OCI-LY7 (cell line): ENCODE results near the gene COQ9. TPM values are rescaled to one million over a fixed set of nuclear protein-coding genes. Genes with fewer than 3 reads are reported as not detected.

Experiments used
- BruUV-seq: library from RNA; stranded (reverse); fragments of 400-500 nt; replicated peaks from 2 replicates; lab custom pipeline; 2021; lab: Mats Ljungman, UMichigan
- CTCF ChIA-PET: fragments of 300-600 bp; sonication (Branson Sonifier 250); formaldehyde crosslinking; loops from one replicate; lab custom pipeline; 2022; ENCODE audit warnings: antibody characterized with exemption; ENCODE audit not compliant: unreplicated experiment; lab: Charles Lee
- POLR2A ChIA-PET: fragments of 300-600 bp; sonication (Branson Sonifier 250); formaldehyde crosslinking; loops from one replicate; lab custom pipeline; 2022; ENCODE audit warnings: antibody characterized with exemption; lab: Charles Lee
- DNase-seq: peaks from one replicate; pipeline ENCODE4 v3.0.0-alpha.2; 2015; ENCODE audit warnings: low spot score
- H2AFZ ChIP-seq: fragments of 200-600 bp; sonication (generic), shearing (Covaris generic); 2 replicates; pipeline ENCODE4 v1.6.1; 2014; ENCODE audit warnings: mild to moderate bottlenecking, antibody characterized with exemption, low read length, moderate library complexity
- H3K27ac ChIP-seq: fragments of 200-600 bp; sonication (generic); 2 replicates; pipeline ENCODE4 v1.5.1; 2014; ENCODE audit warnings: mixed run types, low read depth, mild to moderate bottlenecking, moderate library complexity, low read length, inconsistent platforms; ENCODE audit not compliant: poor library complexity, severe bottlenecking
- H3K36me3 ChIP-seq: fragments of 200-600 bp; sonication (generic); 2 replicates; pipeline ENCODE4 v1.6.1; 2014; ENCODE audit warnings: mild to moderate bottlenecking, antibody characterized with exemption, low read length, moderate library complexity, mixed read lengths; ENCODE audit not compliant: insufficient read depth
- H3K4me1 ChIP-seq: fragments of 200-600 bp; sonication (generic); 2 replicates; pipeline ENCODE4 v1.5.1; 2014; ENCODE audit warnings: mild to moderate bottlenecking, low read length; ENCODE audit not compliant: insufficient read depth, poor library complexity, severe bottlenecking
- H3K4me2 ChIP-seq: fragments of 200-600 bp; sonication (generic); 2 replicates; pipeline ENCODE4 v1.6.1; 2014; ENCODE audit warnings: mild to moderate bottlenecking, low read length
- H3K4me3 ChIP-seq: fragments of 200-600 bp; sonication (generic); 2 replicates; pipeline ENCODE4 v1.5.1; 2014; ENCODE audit warnings: mild to moderate bottlenecking, low read depth, low read length; ENCODE audit not compliant: poor library complexity, severe bottlenecking
- H3K79me2 ChIP-seq: fragments of 200-600 bp; sonication (generic); 2 replicates; pipeline ENCODE4 v1.6.1; 2016; ENCODE audit warnings: low read depth, mild to moderate bottlenecking, low read length, moderate library complexity, mixed read lengths; ENCODE audit not compliant: insufficient read depth
- H3K9me2 ChIP-seq: fragments of 200-600 bp; sonication (generic); 2 replicates; pipeline ENCODE4 v1.6.1; 2016; ENCODE audit warnings: mild to moderate bottlenecking, low read length, mixed read lengths; ENCODE audit not compliant: insufficient read depth
- H3K9me3 ChIP-seq: fragments of 200-600 bp; sonication (generic); 2 replicates; pipeline ENCODE4 v1.6.1; 2014; ENCODE audit warnings: mild to moderate bottlenecking, mixed run types, low read length, mixed read lengths
- H4K20me1 ChIP-seq: fragments of 200-600 bp; sonication (generic); 2 replicates; pipeline ENCODE4 v1.6.1; 2014; ENCODE audit warnings: mild to moderate bottlenecking, antibody characterized with exemption, low read length, moderate library complexity, mixed read lengths; ENCODE audit not compliant: insufficient read depth
- EZH2phosphoT487 ChIP-seq: fragments of 200-600 bp; sonication (generic); IDR thresholded peaks from 2 replicates; pipeline ENCODE4 v1.6.1; 2018; ENCODE audit warnings: low read depth, borderline replicate concordance, mild to moderate bottlenecking, mixed run types, antibody characterized with exemption, low read length, moderate library complexity, mixed read lengths
- intact Hi-C: fragments of 100-400 bp; cut with micrococcal nuclease; formaldehyde crosslinking; loops from one replicate; pipeline ENCODE4 v1.10.0; 2022; ENCODE audit not compliant: unreplicated experiment
- total RNA-seq, 2 experiments: library from RNA; depleted of rRNA in 1 of 2; stranded (reverse); fragments of >200 nt in 1 of 2; shearing (Covaris generic) in 1 of 2; gene quantifications; 2 replicates each; pipeline ENCODE4 v1.2.3, GENCODE V29; 2014 to 2022
- TF ChIP-seq, protein P1 (sequence below): fragments of 200-600 bp; sonication (generic); conservative IDR thresholded peaks from 2 replicates; pipeline ENCODE4 v1.5.1; 2014; ENCODE audit warnings: mild to moderate bottlenecking, antibody characterized with exemption, low read length, moderate library complexity, mixed read lengths

The COQ9 gene
- total RNA-seq, 2 experiments from 2014 or later: 30.5 to 45.2 TPM

GRCh38 chr16:57474671-57475661 lies 27.7 kb downstream of the COQ9 start:
- POLR2A ChIA-PET: interaction anchor here (1.1 kb wide), 1 partner anchor 13 kb away, joined by 3 read pairs; the partner anchor contains the start of gene POLR2C
- H3K9me3 ChIP-seq: no peaks in the 10 kb centered on the region
- no peaks in the 10 kb centered on the region for H3K9me2 ChIP-seq
- no peak overlapping the region for H3K27ac ChIP-seq
- CTCF ChIA-PET: no interaction called here
- peaks cover 26% of the 10 kb centered on the region for H3K36me3 ChIP-seq
- no peak overlapping the region for H2AFZ ChIP-seq
- H3K4me1 ChIP-seq: peaks cover 31% of the 10 kb centered on the region
- no peaks in the 10 kb centered on the region for H3K79me2 ChIP-seq
- DNase-seq: no peak
- no peaks in the 10 kb centered on the region for H4K20me1 ChIP-seq
- no peak overlapping the region for H3K4me3 ChIP-seq
- intact Hi-C loops: loop anchor here (5.0 kb wide), 1 partner anchor 42 kb away; no protein-coding TSS in a partner anchor
- TF ChIP-seq EZH2phosphoT487: no peak
- peak overlapping the region; percentile 36; the same call in 1 of the 2 replicates for H3K4me2 ChIP-seq
- no TSS peak for BruUV-seq

- H3K9me3 ChIP-seq: no peaks in the 10 kb centered on the region
- peak overlapping the region; percentile 18 for H3K4me3 ChIP-seq
- no peaks in the 10 kb centered on the region for H3K79me2 ChIP-seq
- H3K9me2 ChIP-seq: no peaks in the 10 kb centered on the region
- POLR2A ChIA-PET: interaction anchor here (1.1 kb wide), 1 partner anchor 13 kb away, joined by 3 read pairs; the partner anchor contains the start of gene POLR2C
- peak overlapping the region; percentile 19; the same call in 1 of the 2 replicates for H2AFZ ChIP-seq
- no peak overlapping the region for H3K27ac ChIP-seq
- H3K4me2 ChIP-seq: peak overlapping the region; percentile 36
- peaks cover 18% of the 10 kb centered on the region for H3K36me3 ChIP-seq
- DNase-seq: peak; percentile 80
- no peak for TF ChIP-seq EZH2phosphoT487
- TF ChIP-seq, protein P1, sequence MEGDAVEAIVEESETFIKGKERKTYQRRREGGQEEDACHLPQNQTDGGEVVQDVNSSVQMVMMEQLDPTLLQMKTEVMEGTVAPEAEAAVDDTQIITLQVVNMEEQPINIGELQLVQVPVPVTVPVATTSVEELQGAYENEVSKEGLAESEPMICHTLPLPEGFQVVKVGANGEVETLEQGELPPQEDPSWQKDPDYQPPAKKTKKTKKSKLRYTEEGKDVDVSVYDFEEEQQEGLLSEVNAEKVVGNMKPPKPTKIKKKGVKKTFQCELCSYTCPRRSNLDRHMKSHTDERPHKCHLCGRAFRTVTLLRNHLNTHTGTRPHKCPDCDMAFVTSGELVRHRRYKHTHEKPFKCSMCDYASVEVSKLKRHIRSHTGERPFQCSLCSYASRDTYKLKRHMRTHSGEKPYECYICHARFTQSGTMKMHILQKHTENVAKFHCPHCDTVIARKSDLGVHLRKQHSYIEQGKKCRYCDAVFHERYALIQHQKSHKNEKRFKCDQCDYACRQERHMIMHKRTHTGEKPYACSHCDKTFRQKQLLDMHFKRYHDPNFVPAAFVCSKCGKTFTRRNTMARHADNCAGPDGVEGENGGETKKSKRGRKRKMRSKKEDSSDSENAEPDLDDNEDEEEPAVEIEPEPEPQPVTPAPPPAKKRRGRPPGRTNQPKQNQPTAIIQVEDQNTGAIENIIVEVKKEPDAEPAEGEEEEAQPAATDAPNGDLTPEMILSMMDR: peak; percentile 90
- no TSS peak for BruUV-seq
- no peaks in the 10 kb centered on the region for H4K20me1 ChIP-seq
- CTCF ChIA-PET: interaction anchor here (0.6 kb wide), 1 partner anchor 18 kb away, joined by 3 read pairs; no protein-coding TSS in a partner anchor
- intact Hi-C loops: loop anchor here (5.0 kb wide), 1 partner anchor 41 kb away; no protein-coding TSS in a partner anchor
- peaks cover 31% of the 10 kb centered on the region for H3K4me1 ChIP-seq
Measured at GRCh38 chr16:57475711-57476339, 28.5 kb downstream of the COQ9 start.
